Activated CD4-positive, alpha-beta T cell treated with anti-CD3 and anti-CD28 coated beads, Interleukin-2, amount 50 U/mL, for 24 hours (primary cell): Measurements from ENCODE around the gene GRPEL1.

Experiments used
- DNase-seq, 2 donors: peaks; one replicate each; pipeline ENCODE4 v3.0.0-alpha.2; 2020; ENCODE audit warnings: low read depth in 1 of 2, low spot score in 1 of 2

Gene GRPEL1

DNA sequence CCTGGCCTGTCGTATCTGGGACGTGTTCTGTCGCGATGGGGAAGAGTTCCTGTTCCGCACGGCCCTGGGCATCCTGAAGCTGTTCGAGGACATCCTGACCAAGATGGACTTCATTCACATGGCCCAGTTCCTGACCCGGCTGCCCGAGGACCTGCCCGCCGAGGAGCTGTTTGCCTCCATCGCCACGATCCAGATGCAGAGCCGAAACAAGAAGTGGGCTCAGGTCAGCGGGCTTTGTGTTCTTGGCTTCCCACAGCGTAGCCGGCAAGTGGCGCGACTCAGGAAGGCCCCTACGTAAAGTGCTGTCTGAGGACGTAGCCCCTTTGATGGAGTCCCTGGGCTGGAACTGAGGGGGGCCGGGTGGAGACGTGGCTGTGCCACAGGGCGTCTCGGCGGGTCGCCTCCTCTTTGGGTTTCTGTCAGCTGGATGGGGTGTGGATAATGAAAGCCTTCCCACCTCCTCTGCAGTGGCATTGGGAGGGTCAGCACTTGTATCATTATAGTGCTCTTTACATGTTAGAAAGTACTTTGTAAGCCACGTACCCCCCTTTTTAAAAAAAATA, 42.7 kb downstream of the GRPEL1 start:
- no peak for DNase-seq

- no peak for DNase-seq
Measured at GRCh38 chr4:7024336-7024890, 43.5 kb downstream of the GRPEL1 start.

DNA sequence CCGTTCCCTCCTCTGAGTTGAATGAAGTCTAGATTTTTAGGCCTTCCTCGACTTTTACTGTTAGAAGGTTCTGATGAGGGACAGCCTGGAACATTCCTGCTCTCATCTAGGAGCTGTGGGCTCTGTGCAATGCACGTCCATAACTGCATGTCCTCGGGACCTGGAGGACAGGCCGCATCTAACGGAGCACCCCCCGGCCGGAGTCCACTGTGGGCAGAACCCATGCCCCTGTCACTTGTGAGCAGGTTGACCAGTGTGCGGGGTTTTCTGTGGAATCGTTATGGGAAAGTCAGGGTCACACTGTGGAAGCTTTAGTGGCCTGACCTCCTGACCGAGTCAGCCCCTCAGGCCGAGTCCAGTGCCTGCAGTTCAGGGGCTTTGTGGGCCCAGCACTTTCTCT, 44.0 kb downstream of the GRPEL1 start:
- no peak for DNase-seq

GRCh38 chr4:7023486-7023885, 44.4 kb downstream of the GRPEL1 start:
- no peak for DNase-seq

- no peak for DNase-seq
Measured at GRCh38 chr4:7021930-7022664, 45.8 kb downstream of the GRPEL1 start.

DNA sequence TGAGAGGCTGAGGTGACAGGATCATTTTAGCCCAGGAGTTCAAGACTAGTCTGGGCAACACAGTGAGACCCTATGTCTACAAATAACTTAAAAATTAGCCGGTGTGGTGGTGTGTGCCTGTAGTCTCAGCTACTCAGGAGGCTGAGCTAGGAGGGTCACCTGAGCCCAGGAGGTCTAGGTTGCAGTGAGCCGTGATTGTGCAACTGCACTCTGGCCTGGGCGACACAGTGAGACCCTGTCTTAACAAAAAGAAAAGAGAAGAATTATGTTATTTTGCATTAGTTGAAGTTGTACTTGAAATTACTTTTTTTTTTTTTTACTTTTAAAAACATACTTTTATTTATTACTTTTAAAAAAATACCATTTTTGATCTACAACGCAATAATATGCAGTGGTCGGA, 46.5 kb downstream of the GRPEL1 start:
- DNase-seq: no peak

GRCh38 chr4:7020856-7021255, 47.0 kb downstream of the GRPEL1 start:
- DNase-seq: no peak

DNA sequence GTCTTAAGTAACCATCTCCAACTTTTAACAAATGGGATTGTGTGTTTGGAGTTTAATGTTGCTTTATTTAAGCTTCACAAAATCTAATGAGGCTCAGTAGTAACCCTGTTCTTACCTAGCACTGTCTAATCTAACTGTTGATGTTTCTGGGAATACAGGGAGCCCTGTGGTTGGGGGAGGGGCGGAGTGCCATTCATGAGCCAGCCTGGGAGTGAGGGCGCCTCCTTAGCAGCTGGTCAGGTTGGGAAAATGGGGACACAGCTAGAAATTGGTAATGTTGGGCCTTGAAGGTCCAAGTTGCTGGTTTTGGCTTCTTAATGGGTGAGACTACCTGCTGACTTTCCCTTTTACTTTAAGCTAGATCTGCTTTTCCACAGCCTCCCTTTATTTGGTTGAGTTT, 47.6 kb downstream of the GRPEL1 start:
- no peak for DNase-seq

DNA sequence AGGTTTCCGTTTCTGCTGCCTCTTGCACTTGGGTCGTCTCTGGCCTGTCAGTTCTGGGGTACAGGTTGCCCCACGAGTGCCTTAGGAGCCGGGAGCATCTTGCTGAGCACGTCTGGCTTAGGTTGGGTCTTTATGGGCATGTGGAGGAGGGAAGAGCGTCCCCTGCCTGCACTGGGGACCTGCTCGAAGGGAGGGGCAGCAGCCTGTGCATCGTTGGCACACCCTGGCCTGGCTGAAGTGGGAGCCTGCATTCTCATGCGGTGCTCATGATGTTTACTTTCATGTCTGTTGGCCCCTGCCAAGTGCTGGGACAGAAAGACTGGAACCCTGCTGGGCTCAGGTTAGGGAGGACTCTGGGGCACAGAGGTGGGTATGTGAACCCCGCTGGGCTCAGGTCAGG, 48.5 kb downstream of the GRPEL1 start:
- DNase-seq: no peak

DNA sequence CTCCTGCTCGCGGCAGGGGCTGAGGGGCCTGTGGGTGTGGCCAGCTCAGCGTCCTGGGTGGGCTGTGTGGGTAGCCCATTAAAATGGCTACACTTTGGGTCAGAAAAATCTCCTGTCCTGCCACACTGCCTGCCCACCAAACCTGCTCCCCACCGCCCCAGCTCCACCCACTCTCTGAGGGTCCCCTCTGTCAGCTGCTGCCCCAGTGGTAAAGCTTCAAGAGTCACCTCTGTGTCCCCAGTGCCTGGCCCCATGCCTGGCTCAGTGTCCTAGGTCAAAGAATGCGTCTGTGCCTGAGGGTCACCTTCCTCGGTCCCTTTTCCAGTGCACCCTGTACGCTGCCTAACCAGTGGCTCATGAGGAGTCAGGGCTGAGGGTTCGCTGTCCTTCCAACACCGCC, 49.6 kb downstream of the GRPEL1 start:
- DNase-seq: no peak

DNA sequence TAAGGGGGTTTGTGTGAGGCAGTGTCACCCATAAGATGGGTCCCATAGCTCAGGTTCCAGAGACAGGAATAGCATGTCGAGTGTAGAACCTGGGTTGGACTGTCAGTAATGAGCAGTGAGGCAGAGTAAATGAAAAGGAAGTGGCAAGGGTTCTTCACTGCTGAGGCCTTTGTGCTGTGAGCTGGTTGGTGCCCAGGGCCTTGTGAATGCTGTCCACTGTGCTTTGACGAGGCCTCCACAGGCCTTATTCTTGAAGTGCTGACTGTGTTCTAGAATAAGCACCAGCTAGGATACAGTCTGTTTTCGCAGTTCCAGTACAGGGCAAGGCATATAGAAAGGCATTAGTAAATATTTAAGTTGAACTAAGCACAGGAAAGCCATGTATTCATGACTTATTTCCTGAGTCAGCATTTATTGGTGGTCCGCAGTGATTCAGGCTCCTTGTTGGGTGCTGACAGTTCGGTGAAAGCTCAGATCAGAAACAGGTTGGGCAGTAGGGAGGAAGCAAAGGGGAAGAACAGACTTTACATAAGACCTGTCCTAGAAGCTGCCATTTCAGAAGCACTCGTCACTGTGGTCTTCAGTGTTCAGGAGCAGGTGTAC, 50.3 kb downstream of the GRPEL1 start:
- no peak for DNase-seq

- no peak for DNase-seq
Measured at GRCh38 chr4:7016512-7016911, 51.4 kb downstream of the GRPEL1 start.

- DNase-seq: no peak
Measured at GRCh38 chr4:7016086-7016485, 51.8 kb downstream of the GRPEL1 start.

- DNase-seq: no peak
Measured at GRCh38 chr4:7015383-7016035, 52.4 kb downstream of the GRPEL1 start.

GRCh38 chr4:7014815-7015214, 53.0 kb downstream of the GRPEL1 start:
- DNase-seq: no peak

DNA sequence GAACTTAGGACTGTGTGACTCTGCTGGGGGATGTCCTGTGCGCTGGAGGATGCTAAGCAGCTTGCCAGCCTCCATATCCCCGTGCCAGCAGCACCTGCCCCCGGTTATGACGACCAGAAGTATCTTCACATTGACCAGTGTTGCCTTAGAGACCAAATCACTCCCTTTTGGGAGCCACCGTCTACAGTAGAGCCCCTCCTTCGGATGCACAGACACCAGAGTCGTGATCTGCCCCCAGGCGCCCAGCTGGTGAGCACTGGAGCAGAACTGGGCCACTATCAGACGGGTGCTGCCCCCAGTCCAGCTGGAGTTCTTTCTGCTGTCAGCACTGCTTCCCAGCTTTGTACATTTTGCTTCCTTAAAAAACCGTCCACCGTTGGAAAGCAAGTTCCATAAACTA, 54.7 kb downstream of the GRPEL1 start:
- no peak for DNase-seq

DNA sequence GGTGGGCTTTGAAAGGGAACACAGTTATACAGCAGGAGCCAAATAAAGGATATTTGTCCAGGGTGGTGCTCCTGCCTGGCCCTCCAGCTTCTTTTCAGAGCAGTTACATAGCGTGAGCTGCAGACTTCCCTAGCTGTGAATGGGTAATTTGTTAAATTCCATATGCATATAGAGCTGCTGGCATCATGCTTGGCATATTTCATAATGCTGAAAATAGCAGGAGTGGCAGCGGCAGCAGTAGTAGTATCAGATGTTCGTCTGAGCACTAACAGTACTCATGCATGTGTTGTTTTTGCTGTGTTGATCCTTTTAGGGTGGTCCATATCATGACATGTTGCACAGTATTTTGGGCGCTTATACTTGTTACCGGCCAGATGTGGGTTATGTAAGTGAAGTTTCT, 58.3 kb downstream of the GRPEL1 start:
- no peak for DNase-seq
